ENCODE results near the gene PUS10.
"Not testable (repeated sequence)": the region's sequence is repeated elsewhere in the genome, so short reads cannot be mapped to it uniquely, and the experiment has no call there.

PUS10 gene

GRCh38 chr2:61017556-61018317, at the start of gene PUS10, which contains the start of gene PEX13:
PUS10 (minus strand) TSS chr2:61018255; CDS start chr2:61011890, 6,365 bp downstream.
PEX13 (plus strand) TSS chr2:61017720; CDS start chr2:61017760, 40 bp downstream.
- peak; percentile 43 for DNase-seq

GRCh38 chr2:61065714-61066709, 48.0 kb upstream of the PUS10 start, which contains the start of gene SANBR:
SANBR (plus strand) TSS chr2:61065871; CDS start chr2:61070351, 4,480 bp downstream.
- DNase-seq, result peak; percentile 82

- DNase-seq, result no peak
Measured at GRCh38 chr2:61059382-61059781, 41.3 kb upstream of the PUS10 start.

GRCh38 chr2:61057562-61057961, 39.5 kb upstream of the PUS10 start:
- DNase-seq, result no peak

- DNase-seq, result no peak
Measured at GRCh38 chr2:61055557-61055956, 37.5 kb upstream of the PUS10 start.

- DNase-seq, result no peak
Measured at GRCh38 chr2:61045999-61046398, 27.9 kb upstream of the PUS10 start.

GRCh38 chr2:61045226-61045625, 27.2 kb upstream of the PUS10 start:
- no peak for DNase-seq

- DNase-seq, result no peak
Measured at GRCh38 chr2:61044636-61045035, 26.6 kb upstream of the PUS10 start.

GRCh38 chr2:61042807-61043206, 24.8 kb upstream of the PUS10 start:
- DNase-seq, result no peak

- not testable (repeated sequence) for DNase-seq
Measured at GRCh38 chr2:61036643-61037042, 18.6 kb upstream of the PUS10 start.

GRCh38 chr2:61034592-61034991, 16.5 kb upstream of the PUS10 start:
- not testable (repeated sequence) for DNase-seq

GRCh38 chr2:61029533-61029932, 11.5 kb upstream of the PUS10 start:
- no peak for DNase-seq

GRCh38 chr2:61023670-61024069, 5.6 kb upstream of the PUS10 start:
- no peak for DNase-seq

- no peak for DNase-seq
Measured at GRCh38 chr2:61021228-61021660, 3.2 kb upstream of the PUS10 start.

- no peak for DNase-seq
Measured at GRCh38 chr2:61018798-61019197, 743 bp upstream of the PUS10 start.

GRCh38 chr2:61018318-61018755, 282 bp upstream of the PUS10 start:
- no peak for DNase-seq

- DNase-seq, result peak; percentile 45
Measured at GRCh38 chr2:61017003-61017555, 976 bp downstream of the PUS10 start.

GRCh38 chr2:61016392-61017002, 1.6 kb downstream of the PUS10 start:
- DNase-seq, result no peak

- no peak for DNase-seq
Measured at GRCh38 chr2:61015976-61016375, 2.1 kb downstream of the PUS10 start.

GRCh38 chr2:61014763-61015162, 3.3 kb downstream of the PUS10 start:
- DNase-seq, result no peak

GRCh38 chr2:61013382-61013781, 4.7 kb downstream of the PUS10 start:
- no peak for DNase-seq

GRCh38 chr2:61012303-61012702, 5.8 kb downstream of the PUS10 start:
- DNase-seq, result peak; percentile 14

GRCh38 chr2:61011678-61012077, 6.4 kb downstream of the PUS10 start:
- DNase-seq, result no peak
